Measurements from ENCODE around the gene LRRC32.

LRRC32 gene

GRCh38 chr11:76661834-76662434, 8.6 kb downstream of the LRRC32 start:
- no peak for DNase-seq

- no peak for DNase-seq
Measured at GRCh38 chr11:76661306-76661751, 9.2 kb downstream of the LRRC32 start.

GRCh38 chr11:76660533-76661305, 9.8 kb downstream of the LRRC32 start:
- DNase-seq, result no peak

GRCh38 chr11:76659672-76660532, 10.6 kb downstream of the LRRC32 start:
- DNase-seq, result no peak

GRCh38 chr11:76658651-76659650, 11.6 kb downstream of the LRRC32 start:
- no peak for DNase-seq

GRCh38 chr11:76658231-76658630, 12.3 kb downstream of the LRRC32 start:
- DNase-seq, result no peak

- no peak for DNase-seq
Measured at GRCh38 chr11:76657187-76658170, 13.1 kb downstream of the LRRC32 start.

GRCh38 chr11:76656571-76657081, 13.9 kb downstream of the LRRC32 start:
- no peak for DNase-seq

GRCh38 chr11:76656050-76656531, 14.5 kb downstream of the LRRC32 start:
- no peak for DNase-seq

GRCh38 chr11:76655501-76656049, 15.0 kb downstream of the LRRC32 start:
- DNase-seq, result no peak

- DNase-seq, result no peak
Measured at GRCh38 chr11:76654980-76655379, 15.6 kb downstream of the LRRC32 start.

GRCh38 chr11:76654298-76654851, 16.2 kb downstream of the LRRC32 start:
- no peak for DNase-seq

- no peak for DNase-seq
Measured at GRCh38 chr11:76653674-76654284, 16.8 kb downstream of the LRRC32 start.

GRCh38 chr11:76653012-76653673, 17.4 kb downstream of the LRRC32 start:
- DNase-seq, result no peak

GRCh38 chr11:76649851-76650372, 20.6 kb downstream of the LRRC32 start:
- no peak for DNase-seq

GRCh38 chr11:76649011-76649410, 21.5 kb downstream of the LRRC32 start:
- no peak for DNase-seq

GRCh38 chr11:76648061-76648460, 22.5 kb downstream of the LRRC32 start:
- no peak for DNase-seq

GRCh38 chr11:76646882-76647534, 23.5 kb downstream of the LRRC32 start:
- DNase-seq, result no peak

Data from NCI-H1105 treated with DMSO at 0.1 percent for 48 hours (cell line).